ENCODE measurements around the gene MYO18A. TPM values are rescaled to one million over a fixed set of nuclear protein-coding genes. Genes with fewer than 3 reads are reported as not detected.

Gene MYO18A
- total RNA-seq, 1 donor from 2014 or later: 12.1 TPM

GRCh38 chr17:29079887-29080286, 100.3 kb downstream of the MYO18A start:
- no peak for DNase-seq (ENCODE audit: low read depth, low spot score)

- DNase-seq (ENCODE audit: low read depth, low spot score): no peak
Observed at GRCh38 chr17:29079433-29079832, 100.8 kb downstream of the MYO18A start.

- DNase-seq (ENCODE audit: low read depth, low spot score): no peak
Observed at GRCh38 chr17:29078183-29079045, 101.8 kb downstream of the MYO18A start.

GRCh38 chr17:29077320-29077719, 102.9 kb downstream of the MYO18A start:
- no peak for DNase-seq (ENCODE audit: low read depth, low spot score)

- DNase-seq (ENCODE audit: low read depth, low spot score): no peak
Observed at GRCh38 chr17:29076722-29077121, 103.5 kb downstream of the MYO18A start.

GRCh38 chr17:29076087-29076486, 104.1 kb downstream of the MYO18A start:
- no peak for DNase-seq (ENCODE audit: low read depth, low spot score)

- DNase-seq (ENCODE audit: low read depth, low spot score): no peak
Observed at GRCh38 chr17:29074488-29074887, 105.7 kb downstream of the MYO18A start.

GRCh38 chr17:29073520-29073919, 106.7 kb downstream of the MYO18A start:
- no peak for DNase-seq (ENCODE audit: low read depth, low spot score)

- DNase-seq (ENCODE audit: low read depth, low spot score): no peak
Observed at GRCh38 chr17:29073045-29073444, 107.2 kb downstream of the MYO18A start.

GRCh38 chr17:29071303-29071702, 108.9 kb downstream of the MYO18A start:
- DNase-seq (ENCODE audit: low read depth, low spot score): no peak

- DNase-seq (ENCODE audit: low read depth, low spot score): no peak
Observed at GRCh38 chr17:29070781-29071180, 109.4 kb downstream of the MYO18A start.

GRCh38 chr17:29070308-29070707, 109.9 kb downstream of the MYO18A start:
- DNase-seq (ENCODE audit: low read depth, low spot score): no peak

- no peak for DNase-seq (ENCODE audit: low read depth, low spot score)
Observed at GRCh38 chr17:29069526-29070041, 110.6 kb downstream of the MYO18A start.

- DNase-seq (ENCODE audit: low read depth, low spot score): no peak
Observed at GRCh38 chr17:29068818-29069217, 111.4 kb downstream of the MYO18A start.

GRCh38 chr17:29066606-29067005, 113.6 kb downstream of the MYO18A start:
- DNase-seq (ENCODE audit: low read depth, low spot score): no peak

GRCh38 chr17:29066047-29066446, 114.2 kb downstream of the MYO18A start:
- DNase-seq (ENCODE audit: low read depth, low spot score): no peak

GRCh38 chr17:29063992-29064391, 116.2 kb downstream of the MYO18A start:
- no peak for DNase-seq (ENCODE audit: low read depth, low spot score)

GRCh38 chr17:29062215-29062614, 118.0 kb downstream of the MYO18A start:
- no peak for DNase-seq (ENCODE audit: low read depth, low spot score)

GRCh38 chr17:29061036-29061435, 119.2 kb downstream of the MYO18A start:
- DNase-seq (ENCODE audit: low read depth, low spot score): no peak

GRCh38 chr17:29060475-29060874, 119.7 kb downstream of the MYO18A start:
- no peak for DNase-seq (ENCODE audit: low read depth, low spot score)

- DNase-seq (ENCODE audit: low read depth, low spot score): no peak
Observed at GRCh38 chr17:29059281-29059680, 120.9 kb downstream of the MYO18A start.

GRCh38 chr17:29058391-29058790, 121.8 kb downstream of the MYO18A start:
- DNase-seq (ENCODE audit: low read depth, low spot score): no peak

- DNase-seq (ENCODE audit: low read depth, low spot score): no peak
Observed at GRCh38 chr17:29057361-29057760, 122.8 kb downstream of the MYO18A start.

All from pulmonary artery endothelial cell (primary cell).